MG63 (cell line): ENCODE results near the gene ANLN. TPM values are rescaled to one million over a fixed set of nuclear protein-coding genes. Genes with fewer than 3 reads are reported as not detected.

Source experiments
- total RNA-seq: library from RNA; depleted of rRNA; stranded (reverse); fragments of >200 nt; shearing (Covaris generic); gene quantifications from 2 replicates; pipeline ENCODE4 v1.2.3, GENCODE V29; 2014; ENCODE audit warnings: low replicate concordance; rRNA removed

ANLN gene
- total RNA-seq, 1 experiment from 2014 or later = 108 TPM

Other genes starting within 250 kb of the ANLN start
- gene EEPD1, start 236.6 kb upstream of the ANLN start, total RNA-seq = 0.35 and 8.6 TPM in 2 replicates